Neural progenitor cell (in vitro differentiated cells): ENCODE data around the gene GPHN. TPM values are rescaled to one million over a fixed set of nuclear protein-coding genes. Genes with fewer than 3 reads are reported as not detected.

Experiments
- DNase-seq: peaks from one replicate; pipeline ENCODE4 v3.0.0-alpha.2; 2016; ENCODE audit warnings: low spot score
- H2AFZ ChIP-seq: fragments of 200-600 bp; sonication (generic); replicated peaks from 2 replicates; pipeline ENCODE4 v1.6.1; 2016; ENCODE audit warnings: antibody characterized with exemption
- H3F3A ChIP-seq: fragments of 200-600 bp; sonication (generic); 2 replicates; pipeline ENCODE4 v1.6.1; 2016; ENCODE audit warnings: antibody characterized with exemption, low read depth
- H3K27ac ChIP-seq: fragments of 200-600 bp; sonication (generic); 2 replicates; pipeline ENCODE4 v1.5.1; 2016; ENCODE audit warnings: mild to moderate bottlenecking
- H3K27me3 ChIP-seq: fragments of 200-600 bp; sonication (generic); 2 replicates; pipeline ENCODE4 v1.6.1; 2016; ENCODE audit warnings: mild to moderate bottlenecking, moderate library complexity
- H3K36me3 ChIP-seq: fragments of 200-600 bp; sonication (generic); 2 replicates; pipeline ENCODE4 v1.5.1; 2016
- H3K4me1 ChIP-seq: fragments of 200-600 bp; sonication (generic); 2 replicates; pipeline ENCODE4 v1.6.1; 2016; ENCODE audit warnings: mixed run types
- H3K4me2 ChIP-seq: fragments of 200-600 bp; sonication (generic); 2 replicates; pipeline ENCODE4 v1.6.1; 2016
- H3K4me3 ChIP-seq: fragments of 200-600 bp; sonication (generic); 2 replicates; pipeline ENCODE4 v1.5.1; 2016
- H3K79me2 ChIP-seq: fragments of 200-600 bp; sonication (generic); 2 replicates; pipeline ENCODE4 v1.6.1; 2016; ENCODE audit warnings: low read depth
- H3K9ac ChIP-seq: fragments of 200-600 bp; sonication (generic); 2 replicates; pipeline ENCODE4 v1.6.1; 2016
- H3K9me3 ChIP-seq: fragments of 200-600 bp; sonication (generic); 2 replicates; pipeline ENCODE4 v1.5.1; 2016; ENCODE audit warnings: low read depth
- H4K20me1 ChIP-seq: fragments of 200-600 bp; sonication (generic); 2 replicates; pipeline ENCODE4 v1.6.1; 2016; ENCODE audit warnings: low read depth
- H3K27ac Mint-ChIP-seq: 3 replicates; pipeline ENCODE4 v1.8.0; 2021; ENCODE audit warnings: mixed read lengths
- H3K27me3 Mint-ChIP-seq: 2 replicates; pipeline ENCODE4 v1.8.0; 2022; ENCODE audit warnings: low read depth, mild to moderate bottlenecking, inconsistent platforms, moderate library complexity, mixed read lengths; ENCODE audit not compliant: insufficient read depth
- H3K36me3 Mint-ChIP-seq: 3 replicates; pipeline ENCODE4 v1.8.0; 2021; ENCODE audit warnings: mixed read lengths
- H3K4me1 Mint-ChIP-seq: 3 replicates; pipeline ENCODE4 v1.8.0; 2021; ENCODE audit warnings: mixed read lengths
- H3K4me3 Mint-ChIP-seq: 3 replicates; pipeline ENCODE4 v1.8.0; 2021; ENCODE audit warnings: mild to moderate bottlenecking, moderate library complexity, mixed read lengths
- H3K9me3 Mint-ChIP-seq: 3 replicates; pipeline ENCODE4 v1.8.0; 2020; ENCODE audit warnings: mixed read lengths
- CTCF ChIP-seq: fragments of 200-600 bp; sonication (generic); IDR thresholded peaks from 2 replicates; pipeline ENCODE4 v1.5.1; 2017; ENCODE audit warnings: antibody characterized with exemption, mild to moderate bottlenecking
- EZH2 ChIP-seq: fragments of 200-600 bp; sonication (generic); IDR thresholded peaks from 2 replicates; pipeline ENCODE4 v1.6.1; 2017; ENCODE audit warnings: antibody characterized with exemption, mild to moderate bottlenecking, moderate library complexity
- EZH2phosphoT487 ChIP-seq: fragments of 200-600 bp; sonication (generic); IDR thresholded peaks from 2 replicates; pipeline ENCODE4 v1.6.1; 2017; ENCODE audit warnings: antibody characterized with exemption
- total RNA-seq: library from RNA; depleted of rRNA; stranded (reverse); fragments of >200 nt; gene quantifications from 2 replicates; pipeline ENCODE4 v1.2.3, GENCODE V29; 2015; ENCODE audit warnings: low replicate concordance

Gene GPHN
- total RNA-seq, 1 donor from 2014 or later = 42.9 TPM

GRCh38 chr14:66651536-66652220, 143.7 kb downstream of the GPHN start:
- Mint-ChIP-seq H3K9me3 (peaks cover 12% of the 10 kb centered on the region), H3K27ac (no peak overlapping the region), H3K4me1 (peaks cover 23% of the 10 kb centered on the region), H3K4me3 (no peak overlapping the region), H3K27me3 (no peaks in the 10 kb centered on the region), H3K36me3 (peaks cover 5% of the 10 kb centered on the region)
- Histone ChIP-seq H3F3A (peaks cover 5% of the 10 kb centered on the region), H3K4me2 (no peak overlapping the region), H2AFZ (no peak overlapping the region), H4K20me1 (no peaks in the 10 kb centered on the region), H3K36me3 (no peaks in the 10 kb centered on the region), H3K9ac (no peak overlapping the region), H3K27me3 (no peaks in the 10 kb centered on the region), H3K27ac (no peak overlapping the region), H3K79me2 (peaks cover 7% of the 10 kb centered on the region), H3K4me1 (peaks cover 22% of the 10 kb centered on the region), H3K4me3 (no peak overlapping the region), H3K9me3 (no peaks in the 10 kb centered on the region)
- DNase-seq = no peak
- TF ChIP-seq CTCF (no peak), EZH2phosphoT487 (no peak), EZH2 (no peak)

- peak; percentile 42 for DNase-seq
Observed at GRCh38 chr14:66652525-66653106, 144.7 kb downstream of the GPHN start.

DNA sequence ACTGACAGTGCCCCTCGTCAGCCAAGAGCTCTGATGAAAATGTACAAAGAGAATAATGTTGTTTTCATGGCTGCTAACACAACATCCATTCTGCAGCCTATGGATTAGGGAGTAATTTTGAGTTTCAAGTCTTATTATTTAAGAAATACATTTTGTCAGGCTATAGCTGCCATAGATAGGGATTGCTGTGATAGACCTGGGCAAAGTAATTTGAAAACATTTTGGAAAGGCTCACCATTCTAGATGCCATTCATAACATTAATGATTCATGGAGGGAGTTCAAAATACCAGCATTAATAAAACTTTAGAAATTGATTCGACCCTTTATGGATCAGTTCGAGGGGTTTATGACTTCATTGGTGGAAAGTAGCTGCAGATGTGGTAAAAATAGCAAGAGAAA, 149.8 kb downstream of the GPHN start:
- H4K20me1 ChIP-seq = no peaks in the 10 kb centered on the region
- no peak overlapping the region for H3K4me3 ChIP-seq
- TF ChIP-seq EZH2phosphoT487 = no peak
- no peak for TF ChIP-seq CTCF
- no peak for TF ChIP-seq EZH2
- H3K79me2 ChIP-seq = peaks cover 13% of the 10 kb centered on the region
- no peaks in the 10 kb centered on the region for H3K36me3 ChIP-seq
- H3K4me1 ChIP-seq = peaks cover 5% of the 10 kb centered on the region
- H3K27me3 ChIP-seq = no peaks in the 10 kb centered on the region
- peaks cover 37% of the 10 kb centered on the region for H3K9me3 Mint-ChIP-seq
- H3K4me3 Mint-ChIP-seq = no peak overlapping the region
- no peaks in the 10 kb centered on the region for H3F3A ChIP-seq
- H3K27ac ChIP-seq = no peak overlapping the region
- H3K27me3 Mint-ChIP-seq = no peaks in the 10 kb centered on the region
- H3K36me3 Mint-ChIP-seq = peaks cover 9% of the 10 kb centered on the region
- no peak overlapping the region for H3K9ac ChIP-seq
- no peak overlapping the region for H2AFZ ChIP-seq
- no peak for DNase-seq
- peaks cover 2% of the 10 kb centered on the region for H3K4me1 Mint-ChIP-seq
- H3K9me3 ChIP-seq = peaks cover 12% of the 10 kb centered on the region
- no peak overlapping the region for H3K4me2 ChIP-seq
- H3K27ac Mint-ChIP-seq = no peak overlapping the region

More at GRCh38 chr14:66652525-66653106, 144.7 kb downstream of the GPHN start:
- peaks cover 15% of the 10 kb centered on the region for H3K9me3 Mint-ChIP-seq
- no peaks in the 10 kb centered on the region for H3K27me3 Mint-ChIP-seq
- H3K4me2 ChIP-seq = no peak overlapping the region
- peaks cover 5% of the 10 kb centered on the region for H3F3A ChIP-seq
- H3K27ac Mint-ChIP-seq = no peak overlapping the region
- H2AFZ ChIP-seq = no peak overlapping the region
- H3K27me3 ChIP-seq = no peaks in the 10 kb centered on the region
- peak overlapping the region; percentile 35 for H3K27ac ChIP-seq
- H3K9ac ChIP-seq = no peak overlapping the region
- peaks cover 23% of the 10 kb centered on the region for H3K4me1 Mint-ChIP-seq
- H3K36me3 Mint-ChIP-seq = peaks cover 5% of the 10 kb centered on the region
- no peaks in the 10 kb centered on the region for H3K36me3 ChIP-seq
- H4K20me1 ChIP-seq = no peaks in the 10 kb centered on the region
- H3K9me3 ChIP-seq = peaks cover 9% of the 10 kb centered on the region
- no peak overlapping the region for H3K4me3 Mint-ChIP-seq
- H3K4me1 ChIP-seq = peaks cover 22% of the 10 kb centered on the region
- no peak for TF ChIP-seq EZH2
- TF ChIP-seq EZH2phosphoT487 = no peak
- TF ChIP-seq CTCF = no peak
- H3K4me3 ChIP-seq = no peak overlapping the region
- peaks cover 7% of the 10 kb centered on the region for H3K79me2 ChIP-seq
